Transverse colon (tissue), 4 donors: ENCODE results near the gene CADM1.

ENCODE experiments used
- CTCF ChIP-seq, 5 experiments: fragments of 200-600 bp in 3 of 5; fragments of 450-650 bp in 2 of 5; sonication (generic) in 3 of 5; IDR thresholded peaks; 1 replicate in 2 of 5; 2 replicates in 3 of 5; pipeline ENCODE4 v1.5.1; 2016 to 2017; ENCODE audit warnings: antibody characterized with exemption in 5 of 5, inconsistent platforms in 3 of 5, mild to moderate bottlenecking in 2 of 5, moderate library complexity in 1 of 5
- EP300 ChIP-seq: sonication (generic); formaldehyde crosslinking; IDR thresholded peaks from one replicate; pipeline ENCODE4 v1.6.1; 2017; ENCODE audit warnings: antibody characterized with exemption, low read depth
- POLR2A ChIP-seq: fragments of 450-650 bp; IDR thresholded peaks from one replicate; pipeline ENCODE4 v1.6.1; 2016; ENCODE audit warnings: antibody characterized with exemption, mild to moderate bottlenecking, moderate library complexity
- POLR2AphosphoS5 ChIP-seq, 3 donors: sonication (generic); formaldehyde crosslinking; IDR thresholded peaks; one replicate each; pipeline ENCODE4 v1.6.1; 2016; ENCODE audit warnings: antibody characterized with exemption in 3 of 3

DNA sequence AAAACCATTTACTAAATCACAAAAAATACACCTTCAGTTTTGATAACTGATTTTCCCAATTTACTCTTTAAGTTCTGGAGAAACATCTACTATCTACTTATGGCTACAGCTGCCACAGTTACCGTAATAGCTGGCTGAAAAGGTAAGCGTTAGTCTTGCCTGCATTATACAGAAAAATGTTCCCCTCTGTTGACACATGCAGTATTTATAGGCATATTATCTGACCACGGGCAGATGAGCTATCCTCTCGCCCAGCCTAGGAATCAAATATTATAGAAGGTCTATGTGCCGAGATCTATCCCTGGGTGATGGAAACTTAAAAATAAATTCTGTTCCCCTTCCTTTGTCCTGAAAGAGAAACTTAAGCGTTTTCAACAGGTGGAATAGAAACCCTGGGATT, 283.8 kb downstream of the CADM1 start:
- TF ChIP-seq EP300 (no peak), POLR2A (no peak), CTCF (IDR thresholded peaks at IDR 0.05) (no peak), POLR2AphosphoS5 (IDR thresholded peaks at IDR 0.05) (no peak)
